ENCODE measurements around the gene TXNRD1.
"Not testable (repeated sequence)": the region's sequence is repeated elsewhere in the genome, so short reads cannot be mapped to it uniquely, and the experiment has no call there.

TXNRD1 gene

DNA sequence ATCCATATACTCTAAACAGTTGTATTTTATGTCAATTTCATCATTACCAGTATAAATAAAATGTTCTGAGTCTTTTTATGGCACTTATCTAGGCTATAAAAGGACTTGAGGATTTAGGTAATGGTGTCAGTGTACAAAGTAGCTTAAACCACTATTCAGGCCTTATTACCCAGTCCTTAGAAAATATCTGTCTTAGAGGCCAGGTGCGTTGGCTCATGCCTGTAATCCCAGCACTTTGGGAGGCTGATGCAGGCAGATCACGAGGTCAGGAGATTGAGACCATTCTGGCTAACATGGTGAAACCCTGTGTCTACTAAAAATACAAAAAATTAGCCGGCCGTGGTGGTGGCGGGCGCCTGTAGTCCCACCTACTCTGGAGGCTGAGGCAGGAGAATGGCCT, 112.7 kb downstream of the TXNRD1 start:
- not testable (repeated sequence) for DNase-seq (ENCODE audit: low spot score)

DNA sequence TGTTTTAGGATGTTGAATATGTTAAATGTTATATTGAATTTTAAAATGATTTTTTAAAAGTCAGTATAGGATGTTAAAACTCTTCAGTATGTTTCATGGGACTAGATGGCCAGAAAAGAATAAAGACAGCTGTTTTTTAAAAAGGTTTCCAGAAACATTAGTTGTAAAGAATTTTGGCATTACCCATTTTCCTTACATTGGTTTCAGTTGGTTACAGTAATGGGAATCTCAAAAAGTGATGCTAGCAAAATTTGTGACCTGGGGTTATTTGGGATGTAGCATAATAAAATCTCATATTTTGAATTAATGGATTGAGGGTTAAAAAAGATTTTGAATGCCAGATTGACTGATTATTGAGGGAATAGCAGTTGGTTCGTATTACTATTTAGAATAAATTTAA, 113.2 kb downstream of the TXNRD1 start:
- DNase-seq (ENCODE audit: low spot score), result no peak

DNA sequence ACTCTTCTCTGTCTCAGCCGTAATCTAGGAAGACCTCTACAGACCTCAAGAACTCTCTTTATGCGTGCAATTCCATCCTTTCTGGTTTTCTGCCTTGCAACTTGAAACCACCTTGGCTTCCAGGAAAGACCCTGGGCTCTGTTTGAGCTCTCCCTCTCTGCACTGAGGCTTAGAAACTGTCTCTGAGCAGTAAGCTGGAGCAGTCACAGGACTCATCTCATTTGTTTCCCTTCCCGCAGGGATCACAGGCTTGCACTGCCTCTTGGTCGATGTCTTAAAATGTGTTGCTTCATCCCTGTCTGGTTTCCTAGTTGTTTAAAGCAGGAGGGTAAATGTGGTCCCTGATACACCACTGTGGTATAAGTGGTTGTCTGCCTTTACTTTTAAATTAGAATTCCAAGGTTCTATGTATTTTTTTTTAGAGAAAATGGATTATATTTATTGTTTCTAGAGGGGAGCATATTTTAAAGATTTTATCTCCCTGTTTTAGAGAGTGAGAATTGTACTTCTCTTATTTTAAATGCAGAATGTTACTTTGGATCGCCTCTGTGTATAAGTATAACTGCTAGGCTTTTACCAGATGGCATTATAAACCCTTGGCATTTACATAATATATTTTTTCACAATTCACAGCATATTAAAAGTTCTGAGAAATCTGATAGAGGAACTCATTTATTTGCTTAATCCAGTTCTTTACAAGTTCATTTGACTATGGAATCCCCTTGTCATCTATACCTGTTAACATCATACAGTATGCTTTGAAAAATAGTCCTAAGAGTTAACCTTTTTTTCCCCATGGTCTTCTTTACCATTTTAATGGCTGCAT, 114.3 kb downstream of the TXNRD1 start:
- DNase-seq (ENCODE audit: low spot score), result no peak

DNA sequence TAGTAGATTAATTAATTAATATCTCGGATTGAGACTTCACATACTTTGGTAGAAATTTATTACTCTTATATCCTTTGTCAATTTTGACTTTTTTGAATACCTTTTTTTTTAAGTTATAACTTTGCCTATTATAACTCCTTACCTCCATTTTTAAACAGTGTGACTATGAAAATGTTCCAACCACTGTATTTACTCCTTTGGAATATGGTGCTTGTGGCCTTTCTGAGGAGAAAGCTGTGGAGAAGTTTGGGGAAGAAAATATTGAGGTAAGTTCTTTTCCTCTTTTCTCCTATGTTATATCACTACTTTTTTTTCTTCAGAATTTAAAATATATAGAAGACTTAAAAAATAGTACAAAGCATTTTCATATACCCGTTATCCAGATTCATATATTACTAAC, 115.8 kb downstream of the TXNRD1 start:
- no peak for DNase-seq (ENCODE audit: low spot score)

DNA sequence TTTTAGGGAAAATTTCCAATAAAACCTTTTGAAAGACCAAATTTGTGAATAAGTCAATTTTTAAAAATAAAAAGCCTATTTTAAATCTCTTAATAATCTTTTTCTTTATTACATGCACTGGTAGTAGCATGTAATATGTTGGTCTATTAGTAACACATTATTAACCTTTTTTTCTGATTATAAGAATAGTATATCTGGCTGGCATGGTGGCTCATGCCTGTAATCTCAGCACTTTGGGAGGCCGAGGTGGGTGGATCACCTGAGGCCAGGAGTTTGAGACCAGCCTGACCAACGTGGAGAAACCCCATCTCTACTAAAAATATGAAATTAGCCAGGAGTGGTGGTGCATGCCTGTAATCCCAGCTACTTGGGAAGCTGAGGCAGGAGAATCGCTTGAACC, 116.7 kb downstream of the TXNRD1 start:
- DNase-seq (ENCODE audit: low spot score), result not testable (repeated sequence)

DNA sequence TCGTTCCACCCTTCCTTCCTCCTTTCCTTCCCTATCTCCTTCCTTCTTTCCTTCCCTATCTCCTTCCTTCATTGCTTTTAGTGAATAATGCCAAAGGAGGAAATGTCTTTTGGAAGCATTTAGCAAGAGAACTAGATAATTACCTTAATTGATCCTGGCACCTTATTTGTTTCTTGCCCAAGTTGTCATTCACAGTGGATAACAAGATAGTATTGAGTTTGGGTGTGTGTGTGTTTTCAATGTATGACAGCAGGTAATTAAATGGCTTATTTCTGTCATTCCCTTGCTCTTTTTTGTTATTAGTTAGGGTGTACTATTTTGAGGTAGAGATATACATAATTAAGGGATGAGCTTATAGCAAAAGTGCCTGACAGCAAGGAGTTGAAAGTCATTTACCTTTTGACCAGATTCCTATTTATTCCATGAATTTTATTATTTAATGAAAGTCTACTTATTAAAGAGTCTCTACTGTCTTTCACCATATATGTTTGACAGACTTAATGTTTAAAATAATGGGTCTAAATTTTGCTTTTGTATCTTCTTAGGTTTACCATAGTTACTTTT, 118.2 kb downstream of the TXNRD1 start:
- no peak for DNase-seq (ENCODE audit: low spot score)

DNA sequence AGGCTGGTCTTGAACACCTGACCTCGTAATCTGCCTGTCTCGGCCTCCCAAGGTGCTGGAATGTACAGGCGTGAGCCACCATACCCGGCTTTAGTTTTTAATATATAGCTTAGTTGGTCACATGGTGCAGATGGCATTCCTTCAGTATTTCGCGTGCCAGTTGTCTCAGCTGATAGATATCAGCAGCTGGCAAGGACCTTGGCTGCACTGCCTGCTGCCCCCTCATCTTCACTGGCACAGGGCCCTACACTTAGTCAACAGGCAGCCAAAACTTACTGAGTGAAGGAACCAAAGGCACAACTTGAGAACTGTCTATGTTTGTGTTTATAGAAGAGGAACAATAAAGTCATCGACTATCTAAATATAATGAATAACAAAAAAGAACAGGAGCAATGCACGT, 119.0 kb downstream of the TXNRD1 start:
- no peak for DNase-seq (ENCODE audit: low spot score)

DNA sequence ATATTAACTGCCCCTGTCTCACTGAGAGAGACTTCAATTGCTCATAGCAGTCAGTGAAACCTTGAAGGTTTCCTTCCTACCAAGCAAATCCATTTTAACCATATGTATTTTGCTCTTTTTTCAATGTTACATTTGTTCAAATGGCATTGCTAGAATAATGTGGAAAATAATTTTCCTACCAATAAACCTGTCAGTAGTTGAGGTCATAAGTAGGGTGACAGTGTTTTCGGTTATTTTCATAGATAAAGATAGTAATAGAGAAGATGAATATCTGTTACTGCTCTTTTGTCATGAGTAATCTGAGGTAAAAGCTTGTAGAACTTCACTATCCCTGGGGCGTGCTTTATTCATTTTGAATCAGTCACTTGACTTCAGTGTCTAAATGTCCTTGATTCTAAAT, 120.5 kb downstream of the TXNRD1 start:
- no peak for DNase-seq (ENCODE audit: low spot score)

DNA sequence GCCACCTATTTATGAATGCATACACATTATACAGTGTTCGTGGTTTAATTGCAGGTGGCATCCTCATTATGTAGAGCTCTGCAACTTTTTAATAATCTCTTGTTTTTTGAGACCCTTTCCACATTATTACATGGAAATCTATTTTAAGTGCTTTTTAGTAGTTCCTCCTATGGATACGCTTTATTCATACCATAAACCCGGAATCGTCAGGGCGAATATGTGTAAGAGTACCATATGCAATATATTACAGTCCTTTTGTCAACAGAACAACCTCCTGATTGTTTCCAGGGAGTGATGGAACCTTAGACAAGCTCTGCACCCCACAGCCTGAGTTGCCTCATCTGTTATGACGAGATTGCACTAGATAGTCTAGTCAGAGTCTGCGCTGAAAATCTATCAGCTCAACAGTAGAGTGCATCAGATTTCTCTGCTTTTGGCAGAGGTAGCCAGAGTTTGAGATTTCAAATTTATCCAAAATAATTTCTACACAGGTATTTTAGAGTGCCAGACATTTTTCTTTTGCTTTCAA, 121.5 kb downstream of the TXNRD1 start:
- DNase-seq (ENCODE audit: low spot score), result no peak

DNA sequence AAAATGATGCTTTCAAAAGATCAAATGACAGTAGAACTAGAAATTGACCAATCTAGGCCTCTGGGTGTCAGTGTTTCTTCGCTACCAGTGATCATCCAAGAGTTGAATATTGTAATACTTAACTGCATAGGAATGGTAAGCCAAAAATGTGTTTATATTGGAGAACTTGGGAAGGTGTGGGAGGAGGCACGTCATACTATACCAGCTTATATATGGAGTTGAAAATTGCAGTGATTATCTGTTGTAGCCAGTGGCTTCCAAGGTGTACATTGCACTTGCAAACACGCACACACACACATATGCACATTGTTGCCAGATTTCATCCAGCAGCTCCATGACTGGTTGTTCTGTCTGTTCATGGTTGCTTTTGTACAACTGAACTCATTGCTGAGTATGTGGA, 124.1 kb downstream of the TXNRD1 start:
- no peak for DNase-seq (ENCODE audit: low spot score)

DNA sequence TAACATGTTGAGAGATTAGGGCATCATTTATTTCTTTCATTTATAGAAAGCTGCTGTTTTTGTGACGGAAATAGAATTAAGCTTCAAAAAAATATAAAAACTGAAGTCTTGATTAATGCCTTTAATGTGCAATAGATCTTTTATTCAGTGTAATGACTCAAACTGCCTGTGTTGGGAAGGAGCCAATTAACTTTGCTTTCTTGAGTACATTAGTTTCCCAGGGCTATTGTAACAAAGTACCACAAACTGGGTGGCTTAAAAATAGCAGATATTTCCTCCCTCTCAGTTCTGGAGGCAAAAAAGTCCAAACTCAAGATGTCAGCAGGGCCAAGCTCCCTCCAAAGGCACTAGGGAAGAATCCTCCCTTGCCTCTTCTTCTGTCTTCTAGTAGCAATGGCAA, 124.6 kb downstream of the TXNRD1 start:
- no peak for DNase-seq (ENCODE audit: low spot score)

DNA sequence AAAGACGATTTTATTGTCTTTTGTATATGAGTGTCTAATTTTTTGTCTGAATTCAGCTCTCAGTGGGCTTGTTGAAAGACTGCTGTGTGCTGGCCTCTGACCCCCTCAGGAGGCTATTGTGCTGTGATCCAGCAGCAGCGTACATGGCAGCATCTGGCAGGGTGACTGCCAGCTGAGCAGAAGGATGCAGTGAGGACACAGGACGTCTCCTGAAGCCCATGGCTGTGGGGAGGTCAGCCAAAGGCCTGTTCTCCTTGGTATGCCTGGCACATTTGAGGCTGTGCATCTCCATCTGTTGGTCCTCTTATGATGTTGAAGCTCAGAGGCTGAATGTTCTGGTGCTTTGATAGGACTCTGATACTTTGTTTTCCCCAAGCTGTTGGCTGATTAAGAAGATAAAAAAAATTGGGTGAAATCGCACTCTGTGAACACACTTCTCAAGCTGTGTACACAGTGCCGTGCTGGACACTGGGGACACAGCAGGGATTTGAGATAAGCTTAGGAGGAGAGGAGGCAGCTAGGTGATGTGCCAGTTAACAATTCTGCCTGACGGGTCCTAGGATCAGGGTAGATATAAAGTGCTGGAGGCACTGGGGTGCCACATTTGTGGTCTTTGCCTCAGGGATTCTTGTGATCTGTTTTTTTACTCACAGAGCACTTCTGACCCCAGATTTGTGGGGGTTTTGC, 125.5 kb downstream of the TXNRD1 start:
- no peak for DNase-seq (ENCODE audit: low spot score)

DNA sequence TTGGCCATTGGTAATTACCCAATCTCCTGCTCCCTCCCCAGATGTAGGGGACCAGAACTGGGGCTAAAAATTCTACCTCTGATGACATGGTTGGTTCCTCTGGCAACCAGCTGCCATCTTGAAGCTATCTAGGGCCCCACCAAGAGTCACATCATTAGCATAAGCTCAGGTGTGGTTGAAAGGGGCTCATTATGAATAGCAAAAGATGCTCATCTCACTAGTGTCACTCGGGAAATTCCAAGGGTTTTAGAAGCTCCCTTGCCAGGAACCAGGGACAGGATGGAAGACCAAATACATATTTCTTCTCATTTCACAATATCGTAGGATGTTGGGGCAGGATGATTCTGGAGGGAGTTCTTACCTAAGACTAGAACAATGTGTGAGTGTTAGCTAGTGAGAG, 126.6 kb downstream of the TXNRD1 start:
- no peak for DNase-seq (ENCODE audit: low spot score)

DNA sequence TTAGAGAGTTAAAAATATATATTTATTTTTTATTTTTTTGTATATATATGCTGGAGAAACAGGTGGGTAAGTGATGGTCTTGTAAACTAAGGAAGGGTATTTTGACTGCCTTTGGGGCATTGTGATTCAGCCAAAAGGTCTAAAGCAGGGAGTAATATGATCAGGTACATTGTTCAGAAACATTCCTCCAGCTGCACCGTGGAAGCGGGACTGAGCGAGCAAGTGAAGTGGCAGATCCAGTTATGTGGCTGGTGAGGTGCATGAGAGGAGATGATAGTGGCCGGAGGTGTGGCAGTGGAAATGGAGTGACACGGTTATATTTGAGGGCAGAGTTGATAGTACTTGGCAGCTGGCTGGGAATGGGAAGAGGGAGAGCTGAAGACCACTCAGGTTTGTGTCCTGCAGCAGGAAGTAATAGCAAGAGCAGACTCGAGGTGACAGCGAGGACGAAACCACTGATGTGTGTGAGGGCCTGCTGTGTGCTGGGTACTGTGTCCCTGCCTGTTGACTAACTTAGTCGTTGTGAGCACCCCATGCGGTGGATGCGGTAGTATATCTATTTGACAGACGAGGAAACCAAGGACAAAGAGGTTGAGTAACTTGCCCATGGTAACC, 127.2 kb downstream of the TXNRD1 start:
- no peak for DNase-seq (ENCODE audit: low spot score)

DNA sequence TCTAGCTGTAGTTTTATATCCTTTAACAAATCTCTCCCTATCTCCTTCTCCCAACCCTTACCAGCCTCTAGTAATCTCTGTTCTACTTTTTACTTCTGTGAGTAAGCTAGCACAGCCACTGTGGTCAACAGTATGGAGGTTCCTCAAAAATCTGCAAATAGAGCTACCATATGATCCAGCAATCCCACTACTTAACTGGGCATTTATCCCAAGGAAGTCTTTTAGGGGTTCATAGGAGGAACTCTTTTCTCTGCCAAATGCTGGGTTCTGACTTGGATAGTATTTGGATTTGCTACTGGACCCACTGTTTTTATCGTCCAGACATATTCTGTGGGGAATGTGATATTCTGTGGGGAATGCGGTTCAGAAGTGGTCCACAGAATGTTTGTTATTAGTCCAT, 129.1 kb downstream of the TXNRD1 start:
- no peak for DNase-seq (ENCODE audit: low spot score)

DNA sequence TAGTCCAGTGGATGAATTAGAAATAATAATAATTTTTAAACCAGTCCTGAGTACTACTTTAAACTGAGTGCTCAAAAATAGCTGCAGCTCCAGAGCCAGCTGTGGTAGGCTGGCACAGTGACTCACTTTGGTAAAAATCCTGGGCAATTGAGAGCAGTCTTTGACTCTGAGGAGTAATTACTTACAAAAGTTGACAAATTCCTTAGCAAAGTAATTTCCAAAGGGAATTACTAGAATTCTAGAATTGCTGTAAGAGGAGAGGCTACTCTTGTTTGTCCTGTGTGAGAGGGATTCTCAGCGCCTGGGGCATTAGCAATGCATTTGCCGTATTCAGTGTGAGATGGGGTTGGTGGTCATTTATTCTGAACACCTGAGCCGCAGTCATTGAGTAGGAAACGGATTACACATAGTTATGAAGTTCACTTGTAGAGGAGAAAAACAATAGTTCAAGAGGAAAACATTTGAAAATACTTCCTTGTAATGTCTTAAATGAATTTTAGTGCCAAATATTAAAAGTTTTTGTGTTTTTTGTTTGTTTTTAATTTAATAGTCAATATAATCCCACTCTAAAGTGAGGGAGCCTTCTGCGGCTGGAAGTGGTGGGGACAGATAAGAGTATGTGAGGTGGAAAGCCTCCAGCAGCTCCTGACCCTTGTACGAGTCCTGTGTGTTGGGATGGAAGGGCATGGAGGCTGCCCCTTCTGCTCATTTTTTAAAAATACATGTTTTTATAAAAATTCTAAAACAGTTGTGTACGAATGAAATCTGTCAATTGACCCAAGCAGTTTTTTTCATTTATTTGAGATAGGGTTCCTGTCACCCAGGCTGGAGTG, 129.9 kb downstream of the TXNRD1 start:
- DNase-seq (ENCODE audit: low spot score), result no peak

DNA sequence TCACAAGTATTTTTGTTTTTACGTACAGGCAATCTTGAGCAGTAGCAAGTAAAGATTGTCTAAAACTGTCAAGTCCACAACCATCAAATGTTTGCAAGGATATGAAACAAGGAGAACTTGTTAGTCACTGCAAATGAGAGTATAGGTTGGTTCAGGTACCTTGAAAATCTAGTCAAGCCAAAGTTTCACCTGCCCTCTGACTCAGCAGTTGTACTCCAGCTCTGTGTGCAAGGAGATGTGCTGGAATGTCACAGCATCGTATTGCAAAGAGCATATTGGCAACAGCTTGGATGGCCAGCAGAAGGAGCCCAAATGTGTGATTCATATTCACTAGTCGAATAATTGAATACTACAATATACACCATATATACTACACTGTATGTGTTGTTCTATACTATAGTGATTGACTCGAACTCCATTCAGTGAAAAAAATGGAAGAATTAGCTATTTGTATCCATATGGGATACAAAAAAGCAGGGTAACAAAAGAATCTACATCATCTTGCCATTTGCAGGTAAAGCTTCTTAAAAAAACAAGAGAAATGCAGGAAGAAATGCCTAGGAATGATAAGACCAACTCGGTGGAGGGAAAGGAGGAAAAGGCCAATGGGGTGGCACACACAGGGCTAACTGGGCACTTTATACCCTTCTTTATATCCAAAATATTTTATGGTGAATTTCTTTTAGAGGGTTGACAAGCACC, 131.9 kb downstream of the TXNRD1 start:
- no peak for DNase-seq (ENCODE audit: low spot score)

DNA sequence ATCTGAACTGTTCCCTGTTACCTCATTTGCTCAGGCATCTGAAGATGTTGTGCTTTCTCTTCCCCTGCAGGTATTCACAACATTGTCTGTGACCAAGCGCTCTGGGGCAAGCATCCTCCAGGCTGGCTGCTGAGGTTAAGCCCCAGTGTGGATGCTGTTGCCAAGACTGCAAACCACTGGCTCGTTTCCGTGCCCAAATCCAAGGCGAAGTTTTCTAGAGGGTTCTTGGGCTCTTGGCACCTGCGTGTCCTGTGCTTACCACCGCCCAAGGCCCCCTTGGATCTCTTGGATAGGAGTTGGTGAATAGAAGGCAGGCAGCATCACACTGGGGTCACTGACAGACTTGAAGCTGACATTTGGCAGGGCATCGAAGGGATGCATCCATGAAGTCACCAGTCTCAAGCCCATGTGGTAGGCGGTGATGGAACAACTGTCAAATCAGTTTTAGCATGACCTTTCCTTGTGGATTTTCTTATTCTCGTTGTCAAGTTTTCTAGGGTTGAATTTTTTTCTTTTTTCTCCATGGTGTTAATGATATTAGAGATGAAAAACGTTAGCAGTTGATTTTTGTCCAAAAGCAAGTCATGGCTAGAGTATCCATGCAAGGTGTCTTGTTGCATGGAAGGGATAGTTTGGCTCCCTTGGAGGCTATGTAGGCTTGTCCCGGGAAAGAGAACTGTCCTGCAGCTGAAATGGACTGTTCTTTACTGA, 132.9 kb downstream of the TXNRD1 start:
- no peak for DNase-seq (ENCODE audit: low spot score)

DNA sequence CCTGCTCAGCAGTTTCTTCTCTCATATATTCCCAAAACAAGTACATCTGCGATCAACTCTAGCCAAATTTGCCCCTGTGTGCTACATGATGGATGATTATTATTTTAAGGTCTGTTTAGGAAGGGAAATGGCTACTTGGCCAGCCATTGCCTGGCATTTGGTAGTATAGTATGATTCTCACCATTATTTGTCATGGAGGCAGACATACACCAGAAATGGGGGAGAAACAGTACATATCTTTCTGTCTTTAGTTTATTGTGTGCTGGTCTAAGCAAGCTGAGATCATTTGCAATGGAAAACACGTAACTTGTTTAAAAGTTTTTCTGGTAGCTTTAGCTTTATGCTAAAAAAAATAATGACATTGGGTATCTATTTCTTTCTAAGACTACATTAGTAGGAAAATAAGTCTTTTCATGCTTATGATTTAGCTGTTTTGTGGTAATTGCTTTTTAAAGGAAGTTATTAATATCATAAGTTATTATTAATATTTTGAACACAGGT, 133.5 kb downstream of the TXNRD1 start:
- no peak for DNase-seq (ENCODE audit: low spot score)
